H1 (cell line): ENCODE data around the gene ZMIZ1. TPM values are rescaled to one million over a fixed set of nuclear protein-coding genes. Genes with fewer than 3 reads are reported as not detected.
A peak's percentile ranks its signal among the peaks of the same experiment; 100 is the strongest.

ENCODE experiments used
- CTCF ChIA-PET: fragments of 300-600 bp; sonication (Branson Sonifier 250); formaldehyde crosslinking; loops from one replicate; lab custom pipeline; 2021; ENCODE audit not compliant: partially characterized antibody; lab: Charles Lee
- POLR2A ChIA-PET: fragments of 300-600 bp; sonication (Branson Sonifier 250); formaldehyde crosslinking; loops from one replicate; lab custom pipeline; 2021; ENCODE audit warnings: inconsistent platforms; ENCODE audit not compliant: partially characterized antibody; lab: Charles Lee
- DNase-seq, 2 experiments: peaks; one replicate each; pipeline versions ENCODE4 v3.0.0 to v3.0.0-alpha.2; 2010 to 2022; ENCODE audit warnings: low spot score in 2 of 2, low read depth in 1 of 2, mixed read lengths in 1 of 2
- FAIRE-seq: peaks from 2 replicates; lab custom pipeline; 2011; peaks lifted over from hg19 to GRCh38; lab: Jason Lieb, UNC
- H2AFZ ChIP-seq: 2 replicates; pipeline ENCODE4 v1.8.1; 2012; ENCODE audit warnings: low read length, inconsistent platforms
- H2AK5ac ChIP-seq: 2 replicates; pipeline ENCODE4 v1.6.1; 2013; ENCODE audit warnings: low read depth, low read length
- H2BK120ac ChIP-seq: replicated peaks from 2 replicates; pipeline ENCODE3; 2013; ENCODE audit warnings: low read depth, low read length, inconsistent platforms
- H2BK12ac ChIP-seq: 2 replicates; pipeline ENCODE4 v1.6.1; 2013; ENCODE audit warnings: low read depth, low read length
- H2BK15ac ChIP-seq: 2 replicates; pipeline ENCODE4 v1.6.1; 2013; ENCODE audit warnings: low read length
- H2BK20ac ChIP-seq: 2 replicates; pipeline ENCODE4 v1.6.1; 2013; ENCODE audit warnings: low read length
- H2BK5ac ChIP-seq: 2 replicates; pipeline ENCODE4 v1.6.1; 2013; ENCODE audit warnings: low read depth, low read length
- H3K14ac ChIP-seq: 2 replicates; pipeline ENCODE4 v1.6.1; 2013; ENCODE audit warnings: inconsistent platforms; ENCODE audit not compliant: insufficient read length
- H3K18ac ChIP-seq: 2 replicates; pipeline ENCODE4 v1.6.1; 2013; ENCODE audit warnings: low read length; ENCODE audit errors: extremely low read depth
- H3K23ac ChIP-seq: 2 replicates; pipeline ENCODE4 v1.6.1; 2013; ENCODE audit warnings: inconsistent platforms; ENCODE audit not compliant: insufficient read length
- H3K23me2 ChIP-seq: 2 replicates; pipeline ENCODE4 v1.6.1; 2013; ENCODE audit warnings: low read depth, low read length
- H3K27ac ChIP-seq: 2 replicates; pipeline ENCODE4 v1.6.1; 2011; ENCODE audit warnings: low read depth, low read length, inconsistent platforms
- H3K27me3 ChIP-seq, 4 experiments: replicated peaks in 1 of 4; 1 replicate in 1 of 4; 2 replicates in 3 of 4; pipeline versions ENCODE4 v1.6.1 to v1.8.1; 2011 to 2013; ENCODE audit warnings: low read length in 3 of 4, mild to moderate bottlenecking in 3 of 4, inconsistent platforms in 2 of 4, mixed read lengths in 2 of 4, moderate library complexity in 1 of 4; ENCODE audit not compliant: control insufficient read depth in 3 of 4, insufficient read depth in 3 of 4; ENCODE audit errors: extremely low read depth in 1 of 4
- H3K36me3 ChIP-seq, 4 experiments: 2 replicates each; pipeline versions ENCODE4 v1.6.1 to v1.8.1; 2011 to 2013; ENCODE audit warnings: mild to moderate bottlenecking in 4 of 4, low read length in 3 of 4, moderate library complexity in 2 of 4, control low read depth in 1 of 4, inconsistent platforms in 1 of 4; ENCODE audit not compliant: insufficient read depth in 4 of 4, control insufficient read depth in 2 of 4
- H3K4ac ChIP-seq: replicated peaks from 2 replicates; pipeline ENCODE3; 2013; ENCODE audit warnings: low read length, low read depth, mixed read lengths, inconsistent platforms; ENCODE audit not compliant: insufficient read length
- H3K4me1 ChIP-seq, 4 experiments: replicated peaks in 1 of 4; 1 replicate in 1 of 4; 2 replicates in 3 of 4; pipeline versions ENCODE4 v1.6.1 to v1.8.1; 2011 to 2013; ENCODE audit warnings: low read length in 3 of 4, inconsistent platforms in 2 of 4, mixed read lengths in 1 of 4; ENCODE audit not compliant: insufficient read depth in 4 of 4, control insufficient read depth in 3 of 4
- H3K4me2 ChIP-seq, 2 experiments: 2 replicates each; pipeline versions ENCODE4 v1.6.1 to v1.8.1; 2011 to 2013; ENCODE audit warnings: low read depth in 2 of 2, low read length in 2 of 2, control low read depth in 1 of 2, inconsistent platforms in 1 of 2, mild to moderate bottlenecking in 1 of 2; ENCODE audit not compliant: insufficient read depth in 1 of 2
- H3K4me3 ChIP-seq, 4 experiments: fragments of 200-600, 300-600 bp in 1 of 4; sonication (generic), shearing (Covaris generic), sonication (Bioruptor Twin) in 1 of 4; 2 replicates each; pipeline versions ENCODE4 v1.5.1 to v1.8.1; 2011 to 2016; ENCODE audit warnings: low read length in 4 of 4, low read depth in 3 of 4, control low read depth in 2 of 4, inconsistent platforms in 2 of 4, mild to moderate bottlenecking in 2 of 4, mixed read lengths in 1 of 4, moderate library complexity in 1 of 4; ENCODE audit not compliant: insufficient read depth in 2 of 4; ENCODE audit errors: extremely low read depth in 1 of 4
- H3K56ac ChIP-seq: replicated peaks from 2 replicates; pipeline ENCODE3; 2013; ENCODE audit warnings: low read depth, mild to moderate bottlenecking, mixed read lengths, low read length, inconsistent platforms; ENCODE audit not compliant: insufficient read length
- H3K79me1 ChIP-seq: 2 replicates; pipeline ENCODE4 v1.6.1; 2013; ENCODE audit warnings: low read depth, low read length, control low read depth
- H3K79me2 ChIP-seq, 2 experiments: 2 replicates each; pipeline versions ENCODE4 v1.6.1 to v1.8.1; 2012 to 2013; ENCODE audit warnings: low read length in 2 of 2, mild to moderate bottlenecking in 2 of 2, inconsistent platforms in 1 of 2; ENCODE audit not compliant: insufficient read depth in 2 of 2, control insufficient read depth in 1 of 2
- H3K9ac ChIP-seq, 4 experiments: replicated peaks in 1 of 4; 1 replicate in 1 of 4; 2 replicates in 3 of 4; pipeline versions ENCODE4 v1.6.1 to v1.8.1; 2011 to 2013; ENCODE audit warnings: low read depth in 3 of 4, low read length in 3 of 4, control low read depth in 2 of 4, mild to moderate bottlenecking in 2 of 4, moderate library complexity in 2 of 4, inconsistent platforms in 1 of 4; ENCODE audit errors: extremely low read depth in 1 of 4
- H3K9me3 ChIP-seq, 2 experiments: 2 replicates each; pipeline versions ENCODE4 v1.6.1 to v1.8.1; 2012 to 2013; ENCODE audit warnings: mild to moderate bottlenecking in 2 of 2, moderate library complexity in 2 of 2, control low read depth in 1 of 2, inconsistent platforms in 1 of 2, low read depth in 1 of 2, low read length in 1 of 2, mixed read lengths in 1 of 2; ENCODE audit not compliant: insufficient read depth in 2 of 2
- H4K20me1 ChIP-seq, 2 experiments: replicated peaks in 1 of 2; 2 replicates each; pipeline versions ENCODE3 to v1.8.1; 2011 to 2013; ENCODE audit warnings: inconsistent platforms in 2 of 2, low read length in 2 of 2, mild to moderate bottlenecking in 1 of 2; ENCODE audit not compliant: insufficient read depth in 2 of 2, control insufficient read depth in 1 of 2
- H4K5ac ChIP-seq: 2 replicates; pipeline ENCODE4 v1.6.1; 2013; ENCODE audit warnings: low read length, low read depth, mixed read lengths, inconsistent platforms; ENCODE audit not compliant: insufficient read length
- H4K8ac ChIP-seq: 2 replicates; pipeline ENCODE4 v1.8.0; 2013; ENCODE audit warnings: mild to moderate bottlenecking, moderate library complexity, low read length, inconsistent platforms; ENCODE audit not compliant: insufficient read depth; ENCODE audit errors: extremely low read depth
- H4K91ac ChIP-seq: replicated peaks from 2 replicates; pipeline ENCODE3; 2013; ENCODE audit warnings: low read length, mixed read lengths, inconsistent platforms; ENCODE audit not compliant: insufficient read length
- CBX5 ChIP-seq: fragments of 300-800, 300-1000 bp; sonication (generic); IDR thresholded peaks from 2 replicates; pipeline ENCODE4 v1.7.1; 2016; ENCODE audit warnings: antibody characterized with exemption, low read length, low read depth
- GTF2F1 ChIP-seq: IDR thresholded peaks from 2 replicates; pipeline ENCODE4 v1.6.1; 2012; ENCODE audit warnings: low read depth, low read length, improper control_type of control experiment, borderline replicate concordance
- MAFK ChIP-seq: IDR thresholded peaks from 2 replicates; pipeline ENCODE4 v1.6.1; 2012; ENCODE audit warnings: low read depth, mild to moderate bottlenecking, improper control_type of control experiment, low read length
- POLR2AphosphoS5 ChIP-seq: IDR thresholded peaks from 2 replicates; pipeline ENCODE4 v1.6.1; 2011; ENCODE audit warnings: low read depth, low read length
- RBBP5 ChIP-seq: IDR thresholded peaks from 2 replicates; pipeline ENCODE4 v1.7.1; 2012; ENCODE audit warnings: low read depth, mild to moderate bottlenecking, inconsistent platforms, low read length, moderate library complexity, borderline replicate concordance
- SIN3A ChIP-seq, 2 experiments: IDR thresholded peaks in 1 of 2; conservative IDR thresholded peaks in 1 of 2; 2 replicates each; pipeline ENCODE4 v1.6.1; 2011 to 2012; ENCODE audit warnings: low read length in 2 of 2, improper control_type of control experiment in 1 of 2, low read depth in 1 of 2, mild to moderate bottlenecking in 1 of 2
- SIRT6 ChIP-seq: IDR thresholded peaks from one replicate; pipeline ENCODE4 v1.7.1; 2012; ENCODE audit warnings: low read length, inconsistent platforms
- SP1 ChIP-seq: IDR thresholded peaks from 2 replicates; pipeline ENCODE4 v1.6.1; 2011; ENCODE audit warnings: low read depth, low read length
- TAF1 ChIP-seq: IDR thresholded peaks from 2 replicates; pipeline ENCODE4 v1.6.1; 2011; ENCODE audit warnings: mild to moderate bottlenecking, low read depth, low read length
- TEAD4 ChIP-seq: IDR thresholded peaks from 2 replicates; pipeline ENCODE4 v1.6.1; 2012; ENCODE audit warnings: low read depth, low read length, inconsistent platforms, mixed read lengths
- USF2 ChIP-seq: IDR thresholded peaks from 2 replicates; pipeline ENCODE4 v1.6.1; 2011; ENCODE audit warnings: low read length, improper control_type of control experiment
- ZNF274 ChIP-seq: IDR thresholded peaks from 2 replicates; pipeline ENCODE4 v1.7.0; 2012; ENCODE audit warnings: low read length, borderline replicate concordance; ENCODE audit errors: extremely low read depth
- whole genome bisulfite sequencing, 2 experiments: shearing (Covaris generic) in 1 of 2; methylation state at CpG; one replicate each; pipeline versions ENCODE4 v1.1.6 to v1.1.7; 2013 to 2015; ENCODE audit warnings: low lambda C conversion rate in 2 of 2, mixed read lengths in 2 of 2, inconsistent platforms in 1 of 2, low coverage in 1 of 2, missing lambda C conversion rate in 1 of 2; ENCODE audit not compliant: insufficient replicate concordance in 2 of 2, insufficient coverage in 1 of 2, insufficient read length in 1 of 2; ENCODE audit errors: extremely low coverage in 1 of 2, missing lambda C conversion rate in 1 of 2; 5-methylcytosine and 5-hydroxymethylcytosine counted together
- polyA plus RNA-seq, 7 experiments: library from polyadenylated mRNA; depleted of rRNA in 3 of 7; stranded (reverse) in 5 of 7; unstranded in 2 of 7; fragments of >200 nt in 5 of 7; fragments of 200-250 nt in 2 of 7; gene quantifications; 1 replicate in 5 of 7; 2 replicates in 1 of 7; 4 replicates in 1 of 7; pipeline versions ENCODE4 v1.2.1 to v1.2.3, GENCODE V29; 2011 to 2013; ENCODE audit warnings: missing spikeins in 2 of 7, mixed read lengths in 2 of 7
- total RNA-seq: library from RNA; stranded (reverse); fragmentation: NEBNext Ultra II Directional; extraction: Animal tissue kit (Norgen Biotek cat#: 25700); gene quantifications from 2 replicates; pipeline ENCODE4 v1.2.1, GENCODE V29; 2021

Gene ZMIZ1
- total and polyA plus RNA-seq, 2 of the 8 experiments (the other 6 are each of a cell fraction or from before 2014, with no cell fraction given) = 8.1 to 28.0 TPM

- Histone ChIP-seq H3K36me3 (no peaks in the 10 kb centered on the region), H3K18ac (no peak overlapping the region), H3K4me2 (no peak overlapping the region), H3K27ac (peak overlapping the region; percentile 19; the same call in 1 of the 2 replicates), H4K20me1 (peaks cover 0 to 4% of the 10 kb centered on the region in 2 experiments), H4K5ac (no peak overlapping the region), H3K4me1 (peaks cover 0 to 35% (median 22%) of the 10 kb centered on the region in 4 experiments; a peak in 6 of 7 replicates), H2BK20ac (no peak overlapping the region), H3K23ac (no peak overlapping the region), H3K56ac (no peak overlapping the region), H2AK5ac (0 out of 2 replicates have a peak overlapping the region, but pooled peaks have one; percentile 60), H2BK120ac (no peak overlapping the region), H3K4me3 (no peak overlapping the region), H4K91ac (no peak overlapping the region), H3K9me3 (no peaks in the 10 kb centered on the region), H2AFZ (no peak overlapping the region), H3K27me3 (no peaks in the 10 kb centered on the region), H3K4ac (no peak overlapping the region), H2BK12ac (peak overlapping the region; percentile 14; the same call in 1 of the 2 replicates), H4K8ac (no peak overlapping the region), H3K79me1 (peaks cover 12% of the 10 kb centered on the region), H3K9ac (no peak overlapping the region), H3K23me2 (no peaks in the 10 kb centered on the region), H2BK5ac (peak overlapping the region; percentile 44), H3K79me2 (no peaks in the 10 kb centered on the region; a peak in 1 of 4 replicates), H3K14ac (no peak overlapping the region), H2BK15ac (0 out of 2 replicates have a peak overlapping the region, but pooled peaks have one; percentile 46)
- POLR2A ChIA-PET = interaction anchor here (2.0 kb wide), 1 partner anchor 11 kb away, joined by 7 read pairs; no protein-coding TSS in a partner anchor
- WGBS, 2 experiments = 93% methylated on average over 9 of the region's 13 CpGs; no CpG with 5 or more reads in 1 of the 2 experiments
- CTCF ChIA-PET = interaction anchor here (0.8 to 3.6 kb wide), 6 partner anchors 11 to 94 kb away, joined by 3 to 11 read pairs (median 4); no protein-coding TSS in a partner anchor
- no peak for DNase-seq
- FAIRE-seq = no peak
- no peak for TF ChIP-seq CBX5
- no peak for TF ChIP-seq POLR2AphosphoS5
- no peak for TF ChIP-seq USF2
- no peak for TF ChIP-seq TEAD4
- no peak for TF ChIP-seq SIRT6
- TF ChIP-seq GTF2F1 = no peak
- no peak for TF ChIP-seq RBBP5
- TF ChIP-seq SIN3A (conservative IDR thresholded peaks at IDR 0.05 in 1 of 2, IDR thresholded peaks at IDR 0.05 in 1 of 2; ENCODE audit: low read depth in 1 of 2, low read length in 2 of 2) = no peak
- no peak for TF ChIP-seq SP1
- no peak for TF ChIP-seq MAFK
- TF ChIP-seq ZNF274 = no peak
- no peak for TF ChIP-seq TAF1
Observed at GRCh38 chr10:79146611-79147130, 77.9 kb downstream of the ZMIZ1 start.
